Measurements from ENCODE around the gene TRAK1.
"Not testable (repeated sequence)": the region's sequence is repeated elsewhere in the genome, so short reads cannot be mapped to it uniquely, and the experiment has no call there.

The TRAK1 gene, protein sequence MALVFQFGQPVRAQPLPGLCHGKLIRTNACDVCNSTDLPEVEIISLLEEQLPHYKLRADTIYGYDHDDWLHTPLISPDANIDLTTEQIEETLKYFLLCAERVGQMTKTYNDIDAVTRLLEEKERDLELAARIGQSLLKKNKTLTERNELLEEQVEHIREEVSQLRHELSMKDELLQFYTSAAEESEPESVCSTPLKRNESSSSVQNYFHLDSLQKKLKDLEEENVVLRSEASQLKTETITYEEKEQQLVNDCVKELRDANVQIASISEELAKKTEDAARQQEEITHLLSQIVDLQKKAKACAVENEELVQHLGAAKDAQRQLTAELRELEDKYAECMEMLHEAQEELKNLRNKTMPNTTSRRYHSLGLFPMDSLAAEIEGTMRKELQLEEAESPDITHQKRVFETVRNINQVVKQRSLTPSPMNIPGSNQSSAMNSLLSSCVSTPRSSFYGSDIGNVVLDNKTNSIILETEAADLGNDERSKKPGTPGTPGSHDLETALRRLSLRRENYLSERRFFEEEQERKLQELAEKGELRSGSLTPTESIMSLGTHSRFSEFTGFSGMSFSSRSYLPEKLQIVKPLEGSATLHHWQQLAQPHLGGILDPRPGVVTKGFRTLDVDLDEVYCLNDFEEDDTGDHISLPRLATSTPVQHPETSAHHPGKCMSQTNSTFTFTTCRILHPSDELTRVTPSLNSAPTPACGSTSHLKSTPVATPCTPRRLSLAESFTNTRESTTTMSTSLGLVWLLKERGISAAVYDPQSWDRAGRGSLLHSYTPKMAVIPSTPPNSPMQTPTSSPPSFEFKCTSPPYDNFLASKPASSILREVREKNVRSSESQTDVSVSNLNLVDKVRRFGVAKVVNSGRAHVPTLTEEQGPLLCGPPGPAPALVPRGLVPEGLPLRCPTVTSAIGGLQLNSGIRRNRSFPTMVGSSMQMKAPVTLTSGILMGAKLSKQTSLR

GRCh38 chr3:42090973-42091731, at the start of gene TRAK1:
Gene TRAK1 (plus strand): TSS chr3:42091357. CDS start chr3:42091470, 113 bp downstream.
- DNase-seq = no peak
- no peak for TF ChIP-seq POLR2A (IDR thresholded peaks at IDR 0.05; ENCODE audit: low read length)
- no peak for TF ChIP-seq GATA1 (IDR thresholded peaks at IDR 0.05; ENCODE audit: low read depth, low read length)

DNA sequence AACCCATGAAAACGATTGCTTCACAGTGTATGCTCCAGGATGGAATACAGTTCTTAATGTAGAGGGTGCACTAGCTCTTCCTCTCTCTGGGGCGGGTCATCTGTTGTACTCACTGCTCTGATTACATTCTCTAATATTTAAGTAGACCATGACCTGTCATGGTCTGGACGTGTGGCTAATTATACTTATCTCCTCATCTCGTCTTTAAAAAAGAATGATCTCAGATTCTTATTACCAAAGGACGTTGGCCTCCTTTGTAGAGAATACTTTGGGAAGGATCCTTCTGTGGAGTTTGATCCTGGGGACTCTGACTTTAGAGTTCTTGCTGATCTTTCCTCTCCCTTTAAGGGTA, 48.4 kb upstream of the TRAK1 start:
- TF ChIP-seq GATA1 (IDR thresholded peaks at IDR 0.05; ENCODE audit: low read depth, low read length) (no peak), POLR2A (IDR thresholded peaks at IDR 0.05; ENCODE audit: low read length) (no peak)
- DNase-seq = no peak

- no peak for TF ChIP-seq POLR2A (IDR thresholded peaks at IDR 0.05; ENCODE audit: low read length)
- no peak for DNase-seq
Measured at GRCh38 chr3:42043099-42043813, 47.9 kb upstream of the TRAK1 start.

- DNase-seq = no peak
- TF ChIP-seq POLR2A (IDR thresholded peaks at IDR 0.05; ENCODE audit: low read length) (no peak), GATA1 (IDR thresholded peaks at IDR 0.05; ENCODE audit: low read depth, low read length) (no peak)
Measured at GRCh38 chr3:42045708-42046243, 45.4 kb upstream of the TRAK1 start.

DNA sequence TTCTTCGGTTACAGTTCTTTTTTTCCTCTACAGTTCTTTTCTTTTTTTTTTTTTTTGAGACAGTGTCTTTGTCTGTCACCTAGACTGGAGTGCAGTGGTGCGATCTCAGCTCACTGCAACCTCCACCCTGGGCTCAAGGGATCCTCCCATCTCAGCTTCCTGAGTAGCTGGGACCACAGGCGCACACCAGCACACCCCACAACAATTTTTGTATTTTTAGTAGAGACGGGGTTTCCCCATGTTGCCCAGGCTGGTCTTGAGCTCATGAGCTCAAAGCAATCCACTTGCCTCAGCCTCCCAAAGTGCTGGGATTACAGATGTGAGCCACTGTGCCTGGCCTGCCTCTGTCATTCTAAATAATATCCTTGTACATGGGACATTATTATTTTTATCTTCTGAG, 42.6 kb upstream of the TRAK1 start:
- not testable (repeated sequence) for DNase-seq

GRCh38 chr3:42050126-42050525, 41.0 kb upstream of the TRAK1 start:
- no peak for DNase-seq
- TF ChIP-seq POLR2A (IDR thresholded peaks at IDR 0.05; ENCODE audit: low read length) (no peak), GATA1 (IDR thresholded peaks at IDR 0.05; ENCODE audit: low read depth, low read length) (no peak)

GRCh38 chr3:42051384-42052131, 39.6 kb upstream of the TRAK1 start:
- DNase-seq = peak; percentile 39 to 55
- TF ChIP-seq POLR2A (IDR thresholded peaks at IDR 0.05; ENCODE audit: low read length) = no peak
- no peak for TF ChIP-seq GATA1 (IDR thresholded peaks at IDR 0.05; ENCODE audit: low read depth, low read length)

- DNase-seq = no peak
- TF ChIP-seq GATA1 (IDR thresholded peaks at IDR 0.05; ENCODE audit: low read depth, low read length) (no peak), POLR2A (IDR thresholded peaks at IDR 0.05; ENCODE audit: low read length) (no peak)
Measured at GRCh38 chr3:42052132-42052483, 39.0 kb upstream of the TRAK1 start.

GRCh38 chr3:42052484-42053351, 38.4 kb upstream of the TRAK1 start:
- peak in 1 of 2 experiments; percentile 12 for DNase-seq
- TF ChIP-seq GATA1 (IDR thresholded peaks at IDR 0.05; ENCODE audit: low read depth, low read length) = no peak
- TF ChIP-seq POLR2A (IDR thresholded peaks at IDR 0.05; ENCODE audit: low read length) = no peak

DNA sequence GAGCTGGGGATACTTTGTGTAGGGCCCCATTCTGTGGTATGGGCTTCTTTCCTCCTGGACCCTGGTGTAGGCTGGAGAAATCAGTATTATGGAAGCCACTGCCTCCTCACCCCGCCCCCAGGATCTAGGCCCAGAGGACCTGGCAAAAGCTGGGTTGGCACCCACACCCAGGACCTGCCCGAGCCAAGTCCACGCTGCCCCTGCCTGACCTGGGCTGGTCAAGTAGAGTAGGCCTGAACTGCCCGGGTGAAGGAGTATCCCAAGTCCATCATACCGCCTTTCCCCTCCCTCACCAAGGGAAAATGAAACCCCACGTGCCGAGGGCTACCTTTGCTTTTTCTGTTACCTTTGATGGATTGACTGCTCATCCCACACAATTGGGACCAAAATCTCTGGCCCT, 37.7 kb upstream of the TRAK1 start:
- TF ChIP-seq POLR2A (IDR thresholded peaks at IDR 0.05; ENCODE audit: low read length) (no peak), GATA1 (IDR thresholded peaks at IDR 0.05; ENCODE audit: low read depth, low read length) (no peak)
- no peak for DNase-seq

DNA sequence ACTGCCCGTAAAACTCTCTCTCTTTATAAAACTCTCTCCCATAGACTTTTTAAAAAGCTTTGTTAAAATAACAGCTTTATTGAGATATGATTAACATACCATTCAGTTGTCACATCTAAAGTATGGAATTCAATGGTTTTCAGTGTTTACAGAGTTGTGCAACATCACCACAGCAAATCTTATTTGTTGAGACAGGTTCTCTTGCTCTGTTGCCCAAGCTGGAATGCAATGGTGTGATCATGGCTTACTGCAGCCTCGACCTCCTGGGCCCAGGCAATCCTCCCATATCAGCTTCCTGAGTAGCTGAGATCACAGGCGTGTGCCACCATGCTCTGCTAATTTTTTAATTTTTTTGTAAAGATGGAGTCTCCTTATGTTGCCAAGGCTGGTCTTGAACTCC, 35.9 kb upstream of the TRAK1 start:
- TF ChIP-seq POLR2A (IDR thresholded peaks at IDR 0.05; ENCODE audit: low read length) (no peak), GATA1 (IDR thresholded peaks at IDR 0.05; ENCODE audit: low read depth, low read length) (no peak)
- DNase-seq = no peak

- TF ChIP-seq POLR2A (IDR thresholded peaks at IDR 0.05; ENCODE audit: low read length) = no peak
- TF ChIP-seq GATA1 (IDR thresholded peaks at IDR 0.05; ENCODE audit: low read depth, low read length) = no peak
- DNase-seq = no peak
Measured at GRCh38 chr3:42056840-42057239, 34.3 kb upstream of the TRAK1 start.
